ENCODE results near the gene GPRC5A. TPM values are rescaled to one million over a fixed set of nuclear protein-coding genes. Genes with fewer than 3 reads are reported as not detected.
A peak's percentile ranks its signal among the peaks of the same experiment; 100 is the strongest.

Gene GPRC5A
- total RNA-seq, 1 donor from 2014 or later = 10.4 TPM

- DNase-seq (ENCODE audit: low read depth, low spot score) = no peak
Observed at GRCh38 chr12:12909228-12909994, 18.0 kb downstream of the GPRC5A start.

- no peak for DNase-seq (ENCODE audit: low read depth, low spot score)
Observed at GRCh38 chr12:12909995-12910420, 18.6 kb downstream of the GPRC5A start.

- no peak for DNase-seq (ENCODE audit: low read depth, low spot score)
Observed at GRCh38 chr12:12912711-12913110, 21.3 kb downstream of the GPRC5A start.

GRCh38 chr12:12915656-12916055 lies 24.3 kb downstream of the GPRC5A start:
- no peak for DNase-seq (ENCODE audit: low read depth, low spot score)

GRCh38 chr12:12916135-12916944 lies 25.0 kb downstream of the GPRC5A start:
- DNase-seq (ENCODE audit: low read depth, low spot score) = peak; percentile 86

- DNase-seq (ENCODE audit: low read depth, low spot score) = no peak
Observed at GRCh38 chr12:12917517-12917916, 26.2 kb downstream of the GPRC5A start.

GRCh38 chr12:12918781-12919389 lies 27.5 kb downstream of the GPRC5A start:
- no peak for DNase-seq (ENCODE audit: low read depth, low spot score)

- DNase-seq (ENCODE audit: low read depth, low spot score) = no peak
Observed at GRCh38 chr12:12919666-12920435, 28.5 kb downstream of the GPRC5A start.

- no peak for DNase-seq (ENCODE audit: low read depth, low spot score)
Observed at GRCh38 chr12:12922191-12922616, 30.8 kb downstream of the GPRC5A start.

- DNase-seq (ENCODE audit: low read depth, low spot score) = no peak
Observed at GRCh38 chr12:12922978-12923377, 31.6 kb downstream of the GPRC5A start.

GRCh38 chr12:12924169-12924568 lies 32.8 kb downstream of the GPRC5A start:
- no peak for DNase-seq (ENCODE audit: low read depth, low spot score)

- DNase-seq (ENCODE audit: low read depth, low spot score) = no peak
Observed at GRCh38 chr12:12925388-12925787, 34.0 kb downstream of the GPRC5A start.

- DNase-seq (ENCODE audit: low read depth, low spot score) = no peak
Observed at GRCh38 chr12:12926571-12927071, 35.3 kb downstream of the GPRC5A start.

- DNase-seq (ENCODE audit: low read depth, low spot score) = peak; percentile 40
Observed at GRCh38 chr12:12927211-12928079, 36.1 kb downstream of the GPRC5A start.

- DNase-seq (ENCODE audit: low read depth, low spot score) = no peak
Observed at GRCh38 chr12:12929696-12930095, 38.3 kb downstream of the GPRC5A start.

- no peak for DNase-seq (ENCODE audit: low read depth, low spot score)
Observed at GRCh38 chr12:12930633-12931219, 39.4 kb downstream of the GPRC5A start.

GRCh38 chr12:12933742-12934141 lies 42.4 kb downstream of the GPRC5A start:
- DNase-seq (ENCODE audit: low read depth, low spot score) = no peak

- no peak for DNase-seq (ENCODE audit: low read depth, low spot score)
Observed at GRCh38 chr12:12934556-12934955, 43.2 kb downstream of the GPRC5A start.

GRCh38 chr12:12936983-12937491 lies 45.7 kb downstream of the GPRC5A start:
- DNase-seq (ENCODE audit: low read depth, low spot score) = no peak

GRCh38 chr12:12938541-12938940 lies 47.2 kb downstream of the GPRC5A start:
- no peak for DNase-seq (ENCODE audit: low read depth, low spot score)
